GM18520 (cell line): ENCODE data around the gene SYCP2.

Experiments
- ATAC-seq: cut with Tn5 transposase; IDR thresholded peaks from one replicate; pipeline ENCODE4 v1.9.1; 2021; ENCODE audit not compliant: unreplicated experiment

The SYCP2 gene

GRCh38 chr20:59945731-59946130 lies 12.3 kb upstream of the SYCP2 start:
- ATAC-seq = no peak

GRCh38 chr20:59945175-59945574 lies 11.7 kb upstream of the SYCP2 start:
- no peak for ATAC-seq

- ATAC-seq = no peak
Measured at GRCh38 chr20:59944726-59945125, 11.3 kb upstream of the SYCP2 start.

DNA sequence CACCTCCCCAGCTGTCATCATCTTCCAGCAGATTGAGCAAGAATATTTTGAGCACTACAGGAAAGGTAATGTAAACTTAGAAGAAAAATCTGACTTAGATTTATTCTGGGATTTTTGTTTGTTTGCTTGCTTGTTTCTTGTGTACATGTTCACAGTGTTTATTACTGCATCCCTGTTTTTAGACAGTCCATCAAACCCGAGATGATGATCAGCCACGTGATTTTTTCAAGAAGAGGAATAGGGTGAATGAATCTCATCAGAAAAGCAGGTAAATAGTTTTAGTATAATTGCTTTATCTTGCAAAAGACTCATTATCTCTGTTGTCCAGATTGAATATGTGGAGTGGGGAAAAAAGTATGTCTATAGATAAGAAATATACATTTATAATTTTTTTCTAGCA lies 8.8 kb upstream of the SYCP2 start:
- ATAC-seq = no peak

DNA sequence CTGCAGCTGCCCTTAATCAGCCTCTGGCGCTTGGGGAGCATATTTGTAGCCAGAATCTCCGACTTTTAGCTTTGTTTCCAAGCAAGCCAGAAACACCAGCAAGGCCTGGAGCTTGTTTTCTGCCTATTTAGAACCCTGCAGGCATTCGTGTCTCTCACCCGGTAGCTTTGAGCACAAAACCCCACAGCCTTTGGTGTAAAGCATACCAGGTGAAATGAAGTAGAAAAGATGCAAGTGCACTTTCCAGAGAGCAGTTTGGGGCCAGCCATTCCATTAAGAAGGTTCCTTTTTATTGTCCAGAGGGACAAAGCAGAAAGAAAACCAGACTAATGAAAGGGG lies 7.5 kb upstream of the SYCP2 start:
- no peak for ATAC-seq

- peak; percentile 92 for ATAC-seq
Measured at GRCh38 chr20:59940129-59940955, 6.9 kb upstream of the SYCP2 start, which contains the start of the genes FAM217B and PPP1R3D. Gene FAM217B, plus strand, starts transcription at chr20:59940389. Its CDS starts 3,555 bp downstream, at chr20:59943944. Gene PPP1R3D, minus strand, starts transcription at chr20:59940305. Its CDS starts 374 bp downstream, at chr20:59939931.

- peak; percentile 15 for ATAC-seq
Measured at GRCh38 chr20:59939879-59940128, 6.4 kb upstream of the SYCP2 start.

DNA sequence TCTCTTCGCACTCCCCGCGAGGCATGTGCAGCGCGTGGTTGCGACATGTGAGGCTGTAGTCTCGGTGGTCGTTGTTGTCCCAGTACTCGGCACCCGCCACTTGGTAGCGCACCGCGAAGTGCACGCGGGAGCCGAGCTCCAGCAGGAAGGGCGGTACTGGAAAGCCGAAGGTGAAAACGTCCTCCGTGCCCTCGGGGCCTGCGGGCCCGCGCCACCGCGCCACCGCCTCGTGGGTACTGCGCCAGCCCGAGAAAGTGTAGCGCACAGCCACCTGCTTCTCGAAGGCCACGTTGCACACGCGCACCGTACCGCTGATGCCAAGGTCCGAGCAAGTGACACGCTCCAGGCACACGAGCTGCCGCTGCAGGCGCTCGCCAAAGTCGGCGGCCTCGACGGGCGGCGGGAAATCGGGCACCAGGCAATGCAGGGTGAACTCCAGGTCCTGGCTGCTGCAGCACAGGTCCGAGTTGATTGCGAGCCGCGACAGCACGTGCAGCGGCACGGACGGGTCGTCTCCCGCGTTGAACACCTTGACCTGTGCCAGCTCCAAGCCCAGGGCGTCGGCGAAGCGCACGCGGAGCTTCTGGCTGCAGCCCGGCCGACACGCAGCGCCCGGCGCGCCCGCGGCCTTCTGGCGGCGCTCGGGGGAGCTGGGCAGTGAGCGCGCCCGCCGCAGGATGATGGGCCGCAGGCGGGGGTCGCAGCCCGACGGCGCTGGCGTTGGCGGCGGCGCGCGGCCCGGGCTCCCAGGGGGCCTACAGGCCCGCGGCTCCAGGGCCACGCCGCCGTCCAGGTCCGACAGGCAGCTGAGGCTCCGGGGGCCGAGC lies 5.8 kb upstream of the SYCP2 start:
- ATAC-seq = no peak

DNA sequence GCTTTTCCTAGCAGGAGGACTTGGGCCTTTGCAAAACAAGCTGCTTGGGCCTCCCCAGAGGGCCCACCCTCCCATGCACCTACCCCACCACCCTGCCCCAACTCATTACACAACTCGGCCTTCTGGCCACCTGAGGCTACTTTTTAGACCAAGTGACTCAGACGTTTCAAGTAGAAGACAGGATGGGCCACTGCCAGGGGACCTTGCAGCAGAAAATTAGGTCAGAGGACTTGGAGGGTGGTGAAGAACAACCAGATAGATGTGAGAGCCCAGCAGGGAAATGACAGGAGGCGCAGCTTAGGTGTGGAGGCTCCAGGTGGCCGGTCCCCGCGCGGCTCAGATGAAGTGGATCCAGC lies 5.2 kb upstream of the SYCP2 start:
- ATAC-seq = no peak

DNA sequence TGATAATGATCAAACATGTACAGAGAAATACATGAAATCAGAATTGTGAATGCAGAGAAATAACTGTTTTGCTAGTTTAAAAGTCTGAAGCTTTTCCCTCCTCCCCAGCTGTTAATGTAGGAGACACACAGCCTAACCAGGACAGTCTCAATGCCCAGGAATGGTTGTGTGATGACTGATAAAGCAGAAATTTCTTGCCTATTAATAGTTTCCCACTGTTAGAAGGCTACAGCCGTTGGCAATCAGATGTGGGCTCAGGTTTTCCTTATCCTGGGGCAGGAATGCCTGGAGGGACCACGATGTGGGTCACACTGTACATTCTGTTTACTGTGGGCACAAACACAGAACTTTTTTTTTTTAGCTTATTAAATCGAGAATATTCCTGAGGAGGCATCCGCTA lies 4.8 kb upstream of the SYCP2 start:
- no peak for ATAC-seq

DNA sequence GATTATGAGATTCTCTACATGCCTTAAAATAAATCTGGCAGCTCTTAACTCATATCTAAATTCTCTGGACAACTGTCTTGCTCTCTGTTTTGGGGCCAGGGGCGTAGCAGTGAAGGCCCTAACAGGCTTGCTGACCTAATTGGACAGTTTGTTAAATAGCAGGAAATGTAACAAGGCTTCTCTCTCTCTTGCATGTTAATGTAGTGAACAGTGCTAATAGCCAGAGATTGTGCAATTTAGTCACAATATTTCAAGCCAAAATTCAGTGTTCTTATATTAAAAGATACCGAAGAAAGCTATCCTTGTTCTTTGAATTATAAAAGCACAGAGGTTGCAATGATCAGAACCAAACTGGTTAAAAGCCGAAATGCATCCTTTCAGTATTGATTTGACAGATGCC lies 3.7 kb upstream of the SYCP2 start:
- ATAC-seq = no peak

GRCh38 chr20:59936409-59936808 lies 3.0 kb upstream of the SYCP2 start:
- no peak for ATAC-seq

GRCh38 chr20:59935457-59936185 lies 2.2 kb upstream of the SYCP2 start:
- ATAC-seq = no peak

- peak; percentile 51 for ATAC-seq
Measured at GRCh38 chr20:59933849-59934585, 580 bp upstream of the SYCP2 start.

DNA sequence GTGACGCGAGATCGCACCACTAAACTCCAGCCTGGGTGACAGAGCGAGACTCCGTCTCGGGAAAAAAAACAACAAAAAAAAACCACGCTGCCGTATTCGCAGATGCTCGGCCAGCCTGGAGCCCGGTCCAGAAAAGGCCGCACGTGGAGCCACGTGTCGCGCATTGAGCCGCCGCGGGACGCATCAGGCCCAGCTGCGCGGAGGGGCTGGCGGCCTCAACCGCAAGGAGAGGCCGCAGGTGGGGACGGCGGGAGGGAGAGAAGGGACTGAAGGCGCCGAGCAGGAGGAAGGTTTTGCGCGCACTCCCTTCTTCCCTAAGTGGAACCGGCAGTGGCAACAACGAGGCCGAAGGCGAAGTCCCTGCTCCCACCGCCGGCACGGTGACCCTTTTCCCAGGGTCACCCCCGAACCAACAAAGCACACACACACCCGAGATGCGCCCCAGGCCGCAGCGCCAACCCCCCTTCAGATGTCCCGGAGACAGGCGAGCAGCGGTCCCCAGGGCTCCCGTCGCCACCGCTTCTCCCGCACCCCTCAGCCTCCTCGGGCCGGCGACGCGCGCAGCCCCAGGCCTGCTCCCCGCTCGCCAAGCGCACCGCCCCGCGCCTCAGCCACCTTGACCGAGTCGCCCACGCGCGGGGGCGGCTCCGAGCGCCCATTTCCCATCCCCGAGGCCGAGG lies 681 bp downstream of the SYCP2 start:
- no peak for ATAC-seq

- ATAC-seq = no peak
Measured at GRCh38 chr20:59931511-59932312, 1.7 kb downstream of the SYCP2 start.

DNA sequence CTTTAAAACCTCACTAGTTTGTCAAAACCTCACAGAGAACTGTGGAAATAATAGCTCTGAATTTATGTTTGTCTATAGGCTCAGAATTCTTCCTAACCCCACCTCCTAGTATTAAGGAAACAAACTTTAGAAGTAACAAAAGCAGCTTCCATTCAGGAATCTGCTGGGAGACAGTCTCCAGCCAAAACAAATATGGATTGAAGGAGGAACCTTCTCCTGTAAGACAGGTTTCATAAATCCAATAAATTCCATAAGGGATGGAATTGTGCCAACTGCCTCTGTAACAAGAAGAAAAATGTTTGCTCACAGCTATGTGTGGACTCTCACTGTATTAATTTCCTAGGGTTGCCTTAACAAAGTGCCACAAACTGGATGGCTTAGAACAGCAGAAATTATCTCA lies 7.5 kb downstream of the SYCP2 start:
- no peak for ATAC-seq

DNA sequence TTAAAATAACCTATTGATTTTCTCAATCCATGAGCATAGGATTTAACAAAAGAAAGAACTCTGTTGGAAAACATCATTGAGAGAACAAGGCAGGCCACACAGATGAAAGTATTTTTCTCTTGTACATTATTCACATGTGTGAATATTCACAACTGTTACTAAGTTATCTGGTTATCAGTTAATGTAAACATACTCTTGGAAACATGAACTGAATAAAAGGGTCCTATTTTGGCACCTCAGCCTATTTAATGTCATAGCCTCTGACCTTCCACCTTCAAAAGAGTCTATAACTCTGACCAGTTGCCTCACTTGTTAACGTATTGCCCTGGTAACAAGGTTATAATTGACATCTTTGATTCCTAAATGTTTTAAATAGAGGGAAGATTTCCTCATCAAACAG lies 8.1 kb downstream of the SYCP2 start:
- ATAC-seq = no peak

DNA sequence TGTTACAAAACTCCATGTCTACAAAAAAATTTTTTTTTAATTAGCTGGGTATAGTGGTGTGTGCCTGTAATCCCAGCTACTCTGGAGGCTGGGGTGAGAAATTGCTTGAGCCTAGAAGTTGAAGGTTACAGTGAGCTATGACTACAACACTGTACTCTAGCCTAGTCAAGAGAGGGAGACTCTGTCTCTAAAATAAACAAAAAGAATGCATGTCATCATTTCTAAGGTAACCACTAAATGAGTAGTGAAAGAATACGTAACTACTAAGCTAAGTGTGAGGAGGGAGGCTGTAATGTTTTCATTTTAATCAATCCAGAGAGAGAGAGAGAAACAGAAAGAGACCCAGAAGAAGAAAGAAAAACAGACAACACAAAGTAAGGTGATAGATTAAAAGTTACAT lies 9.9 kb downstream of the SYCP2 start:
- no peak for ATAC-seq

DNA sequence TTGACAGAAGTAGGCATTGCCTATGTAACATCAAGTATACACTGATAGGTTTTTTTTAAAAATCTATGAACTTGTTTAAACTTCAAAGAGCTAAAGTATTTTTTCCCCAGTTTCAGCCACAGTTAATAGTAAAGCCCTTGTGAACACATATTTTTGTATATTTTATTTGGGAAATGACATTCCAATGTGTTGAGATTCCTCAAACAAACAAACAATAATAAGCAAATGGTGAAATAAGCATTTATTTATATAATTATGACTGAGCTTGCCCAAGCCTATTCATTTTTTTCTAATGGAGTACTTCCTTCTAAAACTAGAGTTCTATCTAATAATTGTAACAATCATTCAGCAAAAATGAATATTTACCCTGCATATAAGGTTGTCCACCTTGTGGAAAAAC lies 12.5 kb downstream of the SYCP2 start:
- ATAC-seq = no peak
